Stomach (tissue), 4 donors: Measurements from ENCODE around the gene PHF21A.

ENCODE experiments used
- POLR2A ChIP-seq, 4 donors: fragments of 450-650 bp; IDR thresholded peaks; one replicate each; pipeline ENCODE4 v1.6.1; 2016; ENCODE audit warnings: antibody characterized with exemption in 4 of 4, control low read depth in 2 of 4, mild to moderate bottlenecking in 1 of 4, moderate library complexity in 1 of 4
- TF ChIP-seq, protein P1 (sequence below), 7 experiments: fragments of 450-650 bp in 4 of 7; fragments of 200-600 bp in 3 of 7; sonication (generic) in 3 of 7; IDR thresholded peaks; one replicate each; pipeline ENCODE4 v1.5.1; 2016 to 2019; ENCODE audit warnings: antibody characterized with exemption in 7 of 7, control low read depth in 2 of 7, mild to moderate bottlenecking in 1 of 7

GRCh38 chr11:46057489-46057888, 63.8 kb downstream of the PHF21A start:
- TF ChIP-seq, protein P1, sequence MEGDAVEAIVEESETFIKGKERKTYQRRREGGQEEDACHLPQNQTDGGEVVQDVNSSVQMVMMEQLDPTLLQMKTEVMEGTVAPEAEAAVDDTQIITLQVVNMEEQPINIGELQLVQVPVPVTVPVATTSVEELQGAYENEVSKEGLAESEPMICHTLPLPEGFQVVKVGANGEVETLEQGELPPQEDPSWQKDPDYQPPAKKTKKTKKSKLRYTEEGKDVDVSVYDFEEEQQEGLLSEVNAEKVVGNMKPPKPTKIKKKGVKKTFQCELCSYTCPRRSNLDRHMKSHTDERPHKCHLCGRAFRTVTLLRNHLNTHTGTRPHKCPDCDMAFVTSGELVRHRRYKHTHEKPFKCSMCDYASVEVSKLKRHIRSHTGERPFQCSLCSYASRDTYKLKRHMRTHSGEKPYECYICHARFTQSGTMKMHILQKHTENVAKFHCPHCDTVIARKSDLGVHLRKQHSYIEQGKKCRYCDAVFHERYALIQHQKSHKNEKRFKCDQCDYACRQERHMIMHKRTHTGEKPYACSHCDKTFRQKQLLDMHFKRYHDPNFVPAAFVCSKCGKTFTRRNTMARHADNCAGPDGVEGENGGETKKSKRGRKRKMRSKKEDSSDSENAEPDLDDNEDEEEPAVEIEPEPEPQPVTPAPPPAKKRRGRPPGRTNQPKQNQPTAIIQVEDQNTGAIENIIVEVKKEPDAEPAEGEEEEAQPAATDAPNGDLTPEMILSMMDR (IDR thresholded peaks at IDR 0.05) = no peak
- TF ChIP-seq POLR2A (IDR thresholded peaks at IDR 0.05) = no peak
